Stimulated activated CD8-positive, alpha-beta memory T cell treated with anti-CD3 and anti-CD28 coated beads, Interleukin-4, amount 100 ng/mL, for 1 hour (primary cell): Measurements from ENCODE around the gene EIF4G1.

ENCODE experiments used
- DNase-seq, 2 donors: peaks; one replicate each; pipeline ENCODE4 v3.0.0-alpha.2; 2020; ENCODE audit warnings: low read depth in 2 of 2, low spot score in 1 of 2

Gene EIF4G1

GRCh38 chr3:184382326-184383032 is 68.1 kb downstream of the EIF4G1 start:
- DNase-seq = no peak

- DNase-seq = no peak
Measured at GRCh38 chr3:184383033-184383740, 68.8 kb downstream of the EIF4G1 start.

- no peak for DNase-seq
Measured at GRCh38 chr3:184384342-184384741, 69.9 kb downstream of the EIF4G1 start.
